ENCODE results near the gene MEGF11.

MEGF11 gene

DNA sequence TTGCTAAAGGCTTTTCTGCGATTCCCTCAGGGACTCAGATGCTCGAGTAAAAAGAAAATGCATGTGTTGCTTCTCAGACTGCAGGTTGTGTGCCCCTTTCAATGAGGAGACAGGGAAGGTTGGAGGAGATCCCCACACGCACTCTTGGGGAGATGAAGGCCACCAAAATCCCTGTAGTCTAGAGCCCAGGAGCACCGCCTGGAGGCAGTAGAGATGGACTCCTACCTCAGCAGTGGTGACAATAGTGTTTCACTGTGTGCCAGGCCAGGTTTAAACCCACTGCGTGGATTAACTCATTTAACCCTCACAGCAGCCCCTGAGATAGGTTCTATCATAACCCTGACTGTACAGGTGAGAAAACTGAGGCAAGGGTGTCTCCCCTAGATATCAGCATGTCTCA, 15.2 kb downstream of the MEGF11 start:
- DNase-seq, result no peak

DNA sequence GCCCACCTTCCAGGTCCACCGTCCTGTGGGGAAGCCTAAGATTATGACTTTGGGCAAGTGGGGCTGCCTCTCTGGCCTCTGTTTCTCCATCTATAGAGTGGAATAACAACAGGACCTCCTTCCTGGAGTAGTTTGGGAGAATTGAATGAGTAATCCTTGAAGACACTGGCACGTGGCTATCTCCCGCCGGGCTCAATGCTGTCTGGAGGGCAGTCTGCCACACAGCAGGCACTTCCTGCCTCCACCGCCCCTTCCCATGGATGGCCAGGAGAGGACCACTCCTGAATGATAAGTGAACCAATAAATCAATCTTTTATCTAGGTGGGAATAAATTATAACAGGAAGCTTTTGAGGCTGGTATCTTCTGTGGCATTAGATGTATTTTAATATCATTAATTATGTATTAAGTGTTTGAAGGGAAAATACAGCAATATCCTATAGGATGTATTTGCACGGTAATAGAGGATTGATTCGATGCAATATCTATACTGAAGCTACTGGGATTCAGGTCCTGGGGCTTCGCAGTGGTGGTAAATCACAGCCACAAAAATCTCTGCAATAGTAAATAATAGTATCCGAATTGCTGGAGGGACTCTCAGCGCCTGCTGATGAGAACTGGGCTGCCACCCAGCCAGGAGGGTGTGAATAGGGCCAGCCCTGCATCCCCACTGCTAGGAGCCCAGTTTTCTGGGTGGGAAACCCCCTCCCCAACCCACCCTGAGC, 15.9 kb downstream of the MEGF11 start:
- no peak for DNase-seq

DNA sequence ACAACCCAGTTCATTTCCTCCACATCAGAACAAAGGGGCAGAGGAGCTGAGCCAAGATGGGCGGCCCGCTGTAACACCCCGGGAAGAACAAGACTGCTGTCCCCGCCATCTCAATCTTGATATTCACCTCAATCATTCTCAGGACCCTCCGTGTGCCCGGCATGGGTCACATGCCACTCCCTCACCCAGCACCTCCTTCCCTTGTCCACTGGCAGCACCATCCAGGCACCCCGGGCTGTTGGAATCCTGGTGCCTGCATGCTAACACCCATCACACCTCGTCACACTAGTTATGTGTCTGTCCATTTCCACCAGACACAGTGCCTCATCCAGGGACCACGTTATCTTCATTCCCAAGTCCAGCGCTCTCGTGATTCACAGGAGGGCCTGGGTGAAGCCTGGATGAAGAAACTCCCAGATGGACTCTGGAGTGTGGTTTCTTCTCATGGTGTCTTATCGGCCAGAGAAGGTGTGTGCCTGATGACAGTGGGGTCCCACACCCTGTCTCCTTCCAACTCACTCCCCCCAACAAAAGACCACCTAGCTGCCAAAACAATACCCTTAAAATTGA, 16.7 kb downstream of the MEGF11 start:
- DNase-seq, result no peak

DNA sequence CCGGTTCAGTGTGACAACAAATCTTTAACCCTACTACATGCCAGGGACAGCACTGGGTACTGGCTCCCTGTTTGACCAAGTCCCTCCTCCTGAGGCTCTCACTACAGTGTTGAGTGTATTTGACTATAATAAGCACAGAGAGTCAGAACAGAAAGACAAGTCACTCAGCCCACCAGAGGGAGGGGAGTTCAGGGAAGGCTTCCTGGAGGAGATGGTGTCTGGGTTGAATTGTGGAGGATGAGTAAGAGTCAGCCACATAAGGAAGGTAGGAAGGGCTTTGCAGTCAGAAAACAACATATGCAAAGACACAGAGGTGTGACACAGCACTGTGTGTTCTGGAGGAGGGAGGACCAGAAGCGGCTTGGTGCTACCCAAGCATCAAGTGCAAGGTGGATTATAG, 17.7 kb downstream of the MEGF11 start:
- DNase-seq, result no peak

DNA sequence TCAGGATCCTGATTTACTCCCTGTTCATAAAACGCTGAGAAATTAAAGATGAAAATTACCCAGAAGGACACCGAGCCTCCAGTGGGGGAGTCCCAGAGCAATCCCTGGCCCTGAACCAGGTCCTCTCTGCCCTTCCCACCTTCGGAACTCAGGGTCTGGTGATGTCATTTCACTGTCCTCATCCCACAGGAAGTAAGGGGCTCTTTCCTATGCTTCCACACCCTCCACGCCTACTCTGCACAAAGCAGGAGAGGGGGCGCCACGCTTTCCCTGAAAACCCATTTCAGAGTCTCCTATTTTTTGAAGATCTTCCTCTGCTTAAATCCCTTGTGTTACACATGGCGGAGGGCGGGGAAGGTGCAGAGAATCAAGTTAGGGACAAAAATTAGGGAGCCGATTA, 18.8 kb downstream of the MEGF11 start:
- no peak for DNase-seq

DNA sequence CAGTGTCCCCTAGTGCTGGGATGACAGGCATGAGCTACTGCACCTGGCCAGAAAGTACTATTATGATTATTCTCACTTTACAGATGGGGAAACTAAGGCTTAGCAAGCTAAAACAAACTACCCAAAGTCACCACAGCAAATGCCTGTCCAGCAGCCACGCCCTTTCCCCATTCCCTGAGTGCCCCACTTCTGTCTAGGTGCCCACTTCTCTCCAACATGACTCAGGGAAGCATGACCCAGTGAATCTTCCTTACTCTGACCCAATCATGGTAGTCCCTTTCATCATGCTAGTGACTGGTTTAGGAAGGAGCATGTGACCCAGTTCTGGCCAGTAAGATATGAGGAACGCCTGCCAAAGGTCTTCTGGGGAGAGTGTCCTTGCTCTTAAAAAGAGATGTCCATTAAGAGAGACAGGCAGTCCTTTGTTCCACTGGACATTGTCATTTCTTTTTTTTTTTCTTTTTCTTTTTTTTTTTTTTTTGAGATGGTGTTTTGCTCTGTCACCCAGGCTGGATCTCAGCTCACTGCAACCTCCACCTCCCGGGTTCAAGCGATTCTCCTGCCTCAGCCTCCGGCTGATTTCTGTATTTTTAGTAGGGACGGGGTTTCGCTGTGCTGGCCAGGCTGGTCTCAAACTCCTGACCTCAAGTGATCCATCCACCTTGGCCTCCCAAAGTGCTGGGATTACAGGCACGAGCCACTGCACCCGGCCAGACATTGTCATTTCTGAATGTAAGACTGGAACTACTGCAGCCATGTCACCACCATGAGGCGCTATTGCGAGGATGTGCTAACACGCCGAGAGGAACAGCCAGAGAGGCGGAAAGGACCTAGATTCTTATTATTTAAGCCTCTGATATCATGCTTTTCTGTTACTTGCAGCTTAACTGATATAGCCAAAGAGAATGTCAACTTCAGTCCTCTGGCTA, 19.8 kb downstream of the MEGF11 start:
- DNase-seq, result no peak

DNA sequence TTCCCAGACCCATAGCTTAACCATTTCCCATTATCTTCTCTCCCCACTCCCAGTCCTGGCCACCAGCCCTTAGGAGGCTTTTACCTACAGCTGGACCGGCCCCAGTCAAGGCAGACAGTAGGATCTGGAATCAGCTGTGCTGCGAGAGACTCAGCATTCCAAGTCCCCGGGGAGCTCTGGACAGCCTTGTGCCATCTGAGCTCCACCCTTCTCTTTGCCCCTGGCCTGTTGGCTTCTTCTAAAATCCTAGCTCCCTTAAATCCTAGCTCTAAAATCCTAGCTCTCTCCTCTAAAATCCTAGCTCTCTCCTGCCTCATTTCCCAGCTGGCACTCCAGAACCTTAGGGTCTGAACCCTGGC, 21.3 kb downstream of the MEGF11 start:
- no peak for DNase-seq

DNA sequence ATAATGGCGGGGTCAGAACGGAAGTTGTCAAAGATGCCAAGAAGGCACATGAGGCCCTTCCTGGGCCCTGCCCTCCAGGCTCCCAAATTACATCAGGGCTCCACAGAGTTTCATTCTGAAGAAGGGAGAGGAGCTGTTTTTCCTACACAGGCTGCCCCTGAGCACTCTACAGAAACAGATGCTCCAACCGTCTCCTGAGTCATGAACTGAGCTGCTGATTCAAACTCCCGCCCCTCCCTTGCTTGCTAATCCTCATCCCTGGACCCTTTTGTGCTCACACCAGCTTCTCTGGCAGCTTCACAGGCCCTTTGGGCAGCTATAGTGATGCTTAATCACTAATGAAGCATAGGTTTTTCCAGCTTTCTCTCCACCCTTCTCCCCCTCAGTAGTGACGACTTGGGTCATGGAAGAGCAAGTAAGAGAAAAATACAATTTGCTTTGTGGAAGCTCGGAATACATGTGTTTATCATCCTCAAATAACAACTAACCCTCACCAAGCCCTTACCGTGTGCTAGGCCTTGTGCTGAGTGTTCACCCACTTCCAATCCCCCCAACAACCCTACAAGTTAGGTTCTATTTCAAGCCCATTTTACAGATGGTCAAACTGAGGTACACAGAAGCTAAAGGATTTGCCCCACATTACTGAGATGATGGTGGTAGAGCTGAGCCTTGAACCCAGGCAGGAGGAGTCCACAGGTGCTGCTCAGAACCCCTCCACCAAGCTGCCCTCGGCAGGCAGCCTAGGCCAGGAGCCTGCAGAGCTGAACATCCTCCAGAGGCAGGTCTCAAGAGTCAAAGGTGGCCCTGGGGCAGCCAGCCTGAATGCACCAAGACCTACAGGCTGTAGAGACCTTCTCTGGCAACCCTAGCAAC, 21.9 kb downstream of the MEGF11 start:
- DNase-seq, result no peak

DNA sequence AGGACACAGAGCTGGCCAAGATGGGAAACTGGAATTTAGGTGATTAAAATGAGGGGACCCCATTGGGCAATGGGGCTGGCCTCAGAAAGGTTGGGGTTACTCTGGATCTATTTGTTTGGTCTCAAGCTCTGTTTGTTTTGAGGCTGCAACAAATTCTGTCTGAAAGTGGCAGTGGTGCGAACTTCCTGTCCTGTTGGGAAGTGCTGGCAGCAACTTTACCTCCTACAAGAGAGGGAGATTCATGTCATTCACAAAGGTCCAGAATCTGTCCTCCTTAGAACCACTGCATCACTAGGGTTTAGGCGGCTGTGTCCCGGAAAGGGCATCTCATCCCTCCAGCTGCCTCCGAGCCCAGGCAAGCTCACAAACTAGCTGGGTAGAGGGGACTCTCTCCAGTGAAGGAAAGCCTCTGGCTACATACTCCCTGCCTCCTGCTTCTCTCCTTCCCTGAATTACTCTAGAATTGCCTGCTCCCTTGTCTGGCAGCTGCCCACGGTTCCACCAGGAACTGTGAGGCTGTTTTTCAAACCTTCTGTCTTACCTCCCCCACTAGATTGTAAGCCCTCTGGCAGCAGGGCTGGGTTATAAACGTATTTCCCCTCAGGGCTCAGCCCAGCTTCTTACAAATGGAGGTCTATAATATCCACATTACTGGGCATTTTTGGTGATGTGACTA, 23.6 kb downstream of the MEGF11 start:
- DNase-seq, result no peak

DNA sequence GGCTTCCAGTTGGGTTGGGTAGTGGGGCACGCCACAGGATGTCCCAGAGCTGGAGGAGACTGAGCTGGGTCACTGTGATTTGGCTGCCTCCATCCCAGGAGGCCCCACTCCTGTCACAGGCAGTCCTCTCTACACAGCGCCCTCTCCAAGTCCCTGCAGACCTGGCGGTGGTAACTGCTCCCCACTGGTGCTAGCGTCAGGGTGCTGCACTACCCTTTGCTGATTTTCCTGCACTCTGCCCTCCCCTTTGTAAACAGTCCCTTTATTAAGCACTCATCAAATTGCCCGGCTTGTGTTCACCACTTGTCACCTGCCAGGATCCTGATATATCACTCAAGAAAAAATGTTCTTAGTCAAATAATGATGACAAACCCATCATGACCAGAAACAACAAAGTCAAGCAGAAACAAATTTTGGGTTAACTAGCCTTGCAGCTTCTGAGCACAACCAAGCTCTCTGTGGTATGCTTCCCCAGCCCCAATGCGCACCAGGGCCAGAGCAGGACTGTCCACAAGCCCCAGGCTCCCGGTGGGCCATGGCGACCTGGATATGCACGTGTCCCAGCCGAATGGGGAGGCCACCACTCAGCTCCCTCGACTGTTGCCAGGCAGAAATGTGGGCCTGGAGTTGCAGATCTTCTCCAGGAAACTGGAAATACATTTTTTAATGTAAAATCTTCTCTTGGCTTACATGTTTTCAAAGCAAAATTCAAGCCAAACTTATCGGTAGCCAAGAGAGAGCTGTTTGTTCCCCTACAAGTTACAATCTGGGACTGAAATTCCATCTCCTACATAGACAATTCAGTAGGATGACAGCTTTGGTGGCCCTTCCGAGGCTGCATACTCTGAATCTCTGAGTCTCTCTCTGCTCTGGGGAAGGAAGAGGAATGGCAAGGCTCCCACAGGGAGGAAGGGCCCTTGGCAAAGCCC, 24.5 kb downstream of the MEGF11 start:
- no peak for DNase-seq

DNA sequence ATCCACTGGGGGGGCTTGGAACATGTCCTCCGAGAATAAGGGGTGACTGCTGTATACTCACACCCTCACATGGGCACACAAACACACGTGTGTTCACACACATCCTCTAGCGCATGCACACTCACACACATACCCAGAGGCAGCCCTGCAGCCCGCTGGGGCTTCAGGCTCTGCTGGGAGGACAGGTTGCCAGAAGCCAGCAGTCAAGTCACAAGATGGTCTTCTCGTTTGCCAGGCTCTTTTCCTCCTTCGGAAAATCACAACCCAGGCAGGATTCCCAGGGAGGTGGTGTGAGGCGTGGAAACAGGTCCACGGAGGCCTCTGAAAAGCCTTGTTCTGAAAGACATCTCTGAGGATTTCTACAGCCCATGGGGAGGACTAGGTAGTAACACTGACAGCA, 26.8 kb downstream of the MEGF11 start:
- no peak for DNase-seq

DNA sequence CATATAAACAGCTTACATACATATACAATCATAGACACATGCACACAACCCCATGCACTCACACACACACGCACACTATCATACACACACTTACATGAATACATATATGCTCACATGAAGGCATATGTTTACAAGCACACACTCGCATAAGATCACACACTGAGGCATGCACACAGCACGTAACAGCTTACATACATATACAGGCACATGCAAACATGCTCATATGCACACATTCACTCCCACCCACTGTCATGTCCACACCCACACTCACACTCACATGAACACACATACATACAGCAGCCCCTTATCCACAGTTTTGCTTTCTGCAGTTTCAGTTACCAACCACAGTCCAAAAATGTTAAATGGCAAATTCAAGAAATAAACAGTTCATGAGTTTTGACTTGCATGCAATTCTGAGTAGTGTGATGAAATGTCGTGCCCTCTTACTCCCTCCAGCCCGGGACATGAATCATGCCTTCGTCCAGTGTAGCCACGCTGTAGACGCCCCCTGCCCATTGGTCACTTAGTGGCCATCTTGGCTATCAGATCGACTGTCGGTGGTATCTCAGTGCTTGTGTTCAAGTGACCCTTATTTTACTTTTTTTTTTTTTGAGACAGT, 27.8 kb downstream of the MEGF11 start:
- DNase-seq, result no peak

DNA sequence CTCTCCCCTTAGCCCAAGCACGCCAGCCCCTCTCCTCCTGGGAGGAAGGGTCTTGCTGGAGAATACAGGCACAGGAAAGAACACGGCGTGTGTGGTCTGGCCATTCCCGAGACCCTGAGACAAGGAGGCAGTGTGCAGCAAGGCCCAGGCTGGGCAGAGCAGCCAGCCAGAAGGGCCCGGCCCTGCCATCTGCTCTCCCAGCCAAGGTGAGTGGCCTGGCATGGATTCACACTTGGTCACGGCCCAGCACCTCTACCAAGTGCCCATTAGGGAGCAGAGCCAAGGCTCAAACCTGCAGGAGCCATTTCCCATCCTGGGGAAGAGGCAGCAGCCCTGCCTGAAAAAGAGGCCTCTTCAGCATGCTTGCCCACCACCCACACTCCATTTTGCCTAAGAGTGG, 28.6 kb downstream of the MEGF11 start:
- peak; percentile 47 for DNase-seq

DNA sequence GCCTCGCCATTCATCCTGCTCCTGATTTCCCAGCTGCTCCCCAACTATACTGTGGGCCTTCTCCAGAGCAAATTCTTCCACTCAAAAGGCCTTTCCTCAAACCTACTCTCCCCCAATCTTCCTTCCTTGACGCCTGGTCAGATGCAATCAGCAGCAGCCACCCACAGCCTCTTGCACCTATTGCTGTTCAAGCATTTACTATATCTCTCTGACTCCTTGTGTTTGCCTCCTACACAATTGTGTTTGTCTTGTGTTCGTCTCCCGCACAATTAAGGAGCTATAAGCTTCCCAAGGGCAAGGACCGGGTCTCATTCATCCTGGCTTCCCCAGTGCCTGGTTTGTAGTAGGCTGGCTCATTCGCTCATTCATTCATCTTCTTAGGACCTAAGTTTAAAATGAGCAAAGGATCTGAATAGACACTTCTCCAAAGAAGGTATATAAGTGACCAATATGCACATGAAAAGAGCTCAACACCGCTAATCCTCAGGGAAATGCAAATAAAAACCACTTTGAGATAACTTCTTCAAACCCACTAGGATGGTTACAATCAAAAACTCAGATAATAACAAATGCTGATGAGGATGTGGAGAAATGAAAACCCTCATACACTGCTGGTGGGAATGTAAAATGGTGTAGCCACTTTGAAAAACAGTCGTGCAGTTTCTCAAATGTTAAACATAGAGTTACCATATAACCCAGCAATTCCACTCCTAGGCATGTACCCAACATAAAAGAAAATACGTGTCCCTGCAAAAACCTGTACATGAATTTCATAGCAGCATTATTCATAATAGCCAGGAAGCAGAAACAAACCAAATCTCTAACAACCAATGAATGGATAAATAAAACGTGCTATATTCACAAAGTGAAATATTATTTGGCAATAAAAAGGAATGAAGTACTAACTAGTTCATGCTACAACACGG, 31.0 kb downstream of the MEGF11 start:
- DNase-seq, result no peak

DNA sequence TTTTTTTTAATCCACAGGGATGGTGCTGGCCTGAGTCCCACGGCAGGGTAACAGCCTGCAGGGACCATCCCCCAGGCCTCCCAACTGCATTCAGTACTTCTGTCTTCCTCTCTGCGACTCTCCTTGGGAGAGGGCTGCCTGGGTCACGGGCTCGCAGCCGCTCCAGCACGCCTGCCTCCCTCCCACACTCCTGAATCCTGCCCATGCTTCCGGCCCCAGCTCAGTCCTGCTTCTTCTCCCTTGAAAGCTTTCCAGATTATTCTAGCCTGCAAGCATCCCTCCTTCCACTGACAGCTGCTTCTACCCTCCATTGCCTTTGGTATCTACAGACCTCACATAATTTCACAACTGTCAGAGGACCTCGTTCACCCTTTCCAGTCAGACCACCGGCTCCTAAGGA, 32.4 kb downstream of the MEGF11 start:
- no peak for DNase-seq

DNA sequence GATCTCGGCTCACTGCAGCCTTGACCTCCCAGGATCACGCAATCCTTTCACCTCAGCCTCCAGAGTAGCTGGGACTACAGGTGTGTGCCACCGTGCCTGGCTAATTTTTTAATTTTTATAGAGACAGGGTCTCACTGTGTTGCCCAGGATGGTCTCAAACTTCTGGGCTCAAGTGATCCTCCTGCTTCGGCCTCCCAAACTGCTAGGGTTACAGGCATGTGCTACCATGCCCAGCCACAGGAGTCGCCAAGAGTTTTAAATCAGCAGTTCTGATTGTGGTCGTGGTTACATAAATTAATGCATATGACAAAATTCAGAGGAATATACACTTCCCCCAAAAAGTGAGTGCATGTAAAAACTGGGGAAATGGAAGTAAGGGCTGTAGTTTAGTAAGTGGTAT, 32.9 kb downstream of the MEGF11 start:
- DNase-seq, result no peak

DNA sequence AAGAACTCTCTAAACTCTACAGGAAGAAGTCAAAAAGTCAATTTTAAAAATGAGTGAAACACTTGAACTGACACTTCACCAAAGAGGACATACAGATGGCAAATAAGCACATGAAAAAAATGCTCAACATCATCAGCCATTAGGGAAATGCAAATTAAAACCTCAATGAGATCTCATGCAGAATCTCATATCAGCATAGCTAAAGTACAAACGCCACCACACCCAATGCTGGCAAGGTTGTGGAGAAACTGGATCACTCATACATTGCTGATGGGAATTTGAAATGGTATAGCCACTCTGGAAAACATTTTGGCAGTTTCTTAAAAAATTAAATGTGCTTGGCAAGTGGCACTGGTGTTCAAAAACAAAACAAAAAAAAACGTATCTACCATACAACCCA, 34.2 kb downstream of the MEGF11 start:
- DNase-seq, result no peak

DNA sequence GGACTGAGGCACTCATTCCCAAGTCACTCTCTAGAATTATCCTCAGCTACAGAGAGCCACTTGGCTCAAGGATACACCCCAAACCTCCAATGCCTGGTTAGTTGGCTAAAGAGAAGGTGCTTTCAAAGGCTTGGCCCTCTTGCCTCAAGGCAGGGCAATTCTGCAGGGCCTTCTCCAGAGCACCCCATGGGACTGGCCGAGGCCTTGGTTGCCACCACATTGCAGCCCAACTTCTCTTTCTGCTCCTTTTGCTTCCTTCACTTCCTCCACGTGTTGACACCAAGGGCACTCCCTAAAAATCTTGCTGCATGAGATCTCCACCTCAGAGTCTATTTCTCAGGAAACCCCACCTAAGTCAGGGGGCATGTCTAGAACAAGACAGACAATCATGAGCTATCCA, 36.7 kb downstream of the MEGF11 start:
- DNase-seq, result no peak

DNA sequence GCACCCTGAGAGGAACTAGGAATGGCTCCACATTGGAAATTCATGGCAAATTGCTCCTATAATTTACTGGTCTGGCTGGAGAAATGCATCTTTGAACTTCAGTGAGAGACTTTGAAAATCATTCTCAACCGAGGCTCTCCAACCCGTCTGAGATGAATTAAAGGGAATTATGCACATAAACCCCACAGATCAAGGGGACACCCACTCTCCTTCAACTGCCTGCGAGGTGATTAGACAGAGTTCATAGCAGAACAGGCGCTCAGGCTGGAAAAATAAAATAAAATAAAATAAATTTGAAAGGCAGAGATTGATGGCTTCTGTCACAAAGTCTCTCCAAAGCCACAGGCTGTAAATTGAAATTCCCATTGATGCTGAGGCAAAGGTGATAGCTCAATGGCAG, 37.7 kb downstream of the MEGF11 start:
- no peak for DNase-seq

DNA sequence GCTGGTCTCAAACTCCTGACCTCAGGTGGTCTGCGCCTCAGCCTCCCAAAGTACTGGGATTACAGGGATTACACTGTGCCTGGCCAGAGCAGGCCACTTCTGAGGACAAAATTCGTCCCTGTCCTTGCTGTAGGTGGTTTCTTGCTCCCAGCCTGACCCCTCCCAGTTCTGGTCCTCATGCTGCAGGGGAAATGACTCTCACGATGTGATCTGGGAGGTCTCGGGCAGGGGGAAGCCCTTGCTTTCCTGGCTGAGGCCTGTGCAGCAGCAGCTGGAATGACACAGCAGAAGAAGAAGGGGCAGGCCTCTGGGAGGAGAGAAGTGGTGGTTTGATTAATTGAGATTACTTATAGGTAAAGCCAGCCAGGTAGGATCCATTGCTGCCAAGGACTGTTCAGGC, 39.3 kb downstream of the MEGF11 start:
- no peak for DNase-seq
